ENCODE data around the gene STK32B.
"Not testable (repeated sequence)": the region's sequence is repeated elsewhere in the genome, so short reads cannot be mapped to it uniquely, and the experiment has no call there.

STK32B gene

DNA sequence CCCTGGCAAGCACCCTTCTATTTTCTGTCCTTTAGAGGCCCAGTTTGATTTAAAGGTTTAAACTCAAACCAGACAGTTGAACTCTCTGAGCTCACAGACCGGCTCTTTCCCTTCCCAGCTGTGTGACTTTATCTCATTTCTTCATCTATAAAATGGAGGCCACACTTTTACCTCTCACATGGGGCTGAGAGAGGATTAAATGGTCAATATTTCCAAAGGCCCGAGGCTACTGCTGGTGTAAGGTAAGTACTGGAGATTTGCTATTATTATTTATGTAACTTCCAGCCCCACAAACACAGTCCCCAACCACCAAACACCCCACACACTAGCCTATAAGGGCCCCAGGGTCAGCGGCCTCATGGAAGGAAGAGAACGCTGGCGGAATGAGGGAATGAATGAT, 18.5 kb upstream of the STK32B start:
- DNase-seq: no peak

DNA sequence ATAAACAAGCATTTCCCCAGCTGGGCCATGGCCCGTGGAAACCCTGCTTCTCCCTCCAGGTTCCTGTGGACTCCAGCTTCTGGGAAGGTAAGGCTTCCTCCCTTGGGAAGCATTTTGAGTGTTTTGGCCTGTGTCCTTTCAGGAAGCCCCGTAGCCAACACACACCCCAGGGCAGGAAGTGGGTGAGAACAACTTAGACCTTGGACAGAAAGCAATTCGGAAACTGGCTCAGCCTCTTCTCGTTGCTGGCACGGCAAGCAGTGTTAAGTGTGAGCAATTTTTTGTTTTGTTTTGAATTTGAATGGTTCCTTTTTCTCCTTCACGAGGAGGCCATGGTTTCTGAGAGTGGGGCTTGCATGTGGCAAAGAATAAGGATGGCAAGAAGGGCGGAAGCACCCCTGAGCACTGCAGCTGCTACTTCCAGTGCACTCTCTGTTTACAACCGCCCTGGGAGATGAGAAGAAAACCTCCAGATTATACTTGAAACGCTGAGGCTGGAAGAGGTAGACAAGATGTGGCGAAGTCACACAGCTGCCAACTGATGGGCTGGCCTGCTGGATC, 17.9 kb upstream of the STK32B start:
- no peak for DNase-seq

DNA sequence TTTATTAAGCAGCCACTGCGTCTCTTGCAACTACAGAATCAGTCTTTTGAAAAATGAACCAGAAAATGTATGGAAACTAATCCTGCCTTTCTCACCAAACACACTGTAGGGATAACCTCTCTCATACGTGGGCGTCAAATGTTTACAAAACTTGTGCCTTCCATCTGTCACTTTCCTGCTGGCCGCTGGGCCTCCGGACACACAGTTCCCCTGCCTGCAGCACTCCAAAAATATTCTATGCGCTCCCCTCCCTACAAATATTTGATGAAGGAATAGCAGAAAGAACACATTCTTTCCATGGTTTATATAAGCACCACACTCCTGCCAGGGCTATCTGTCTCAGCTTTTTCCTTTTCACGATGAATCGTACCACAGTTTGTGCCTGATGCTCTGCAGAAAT, 17.1 kb upstream of the STK32B start:
- no peak for DNase-seq

DNA sequence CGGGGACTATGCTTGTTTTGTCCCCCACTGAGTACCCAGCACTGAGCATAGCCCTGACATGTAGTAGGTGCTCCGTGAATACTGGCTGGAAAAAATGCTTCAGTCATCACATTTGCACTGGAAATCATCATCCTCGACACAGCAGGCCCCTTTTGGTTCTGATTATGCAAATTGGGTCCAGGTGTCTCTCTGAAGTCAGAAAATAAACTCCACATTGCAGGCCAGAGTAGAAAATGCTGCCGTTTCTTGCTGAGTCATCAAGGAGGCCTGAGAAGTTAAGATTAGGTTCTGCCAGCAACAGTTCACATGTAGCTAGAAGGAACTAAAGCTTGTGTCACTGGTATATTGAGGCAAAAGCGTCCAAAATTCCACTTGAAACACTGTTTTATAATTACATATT, 15.0 kb upstream of the STK32B start:
- no peak for DNase-seq

DNA sequence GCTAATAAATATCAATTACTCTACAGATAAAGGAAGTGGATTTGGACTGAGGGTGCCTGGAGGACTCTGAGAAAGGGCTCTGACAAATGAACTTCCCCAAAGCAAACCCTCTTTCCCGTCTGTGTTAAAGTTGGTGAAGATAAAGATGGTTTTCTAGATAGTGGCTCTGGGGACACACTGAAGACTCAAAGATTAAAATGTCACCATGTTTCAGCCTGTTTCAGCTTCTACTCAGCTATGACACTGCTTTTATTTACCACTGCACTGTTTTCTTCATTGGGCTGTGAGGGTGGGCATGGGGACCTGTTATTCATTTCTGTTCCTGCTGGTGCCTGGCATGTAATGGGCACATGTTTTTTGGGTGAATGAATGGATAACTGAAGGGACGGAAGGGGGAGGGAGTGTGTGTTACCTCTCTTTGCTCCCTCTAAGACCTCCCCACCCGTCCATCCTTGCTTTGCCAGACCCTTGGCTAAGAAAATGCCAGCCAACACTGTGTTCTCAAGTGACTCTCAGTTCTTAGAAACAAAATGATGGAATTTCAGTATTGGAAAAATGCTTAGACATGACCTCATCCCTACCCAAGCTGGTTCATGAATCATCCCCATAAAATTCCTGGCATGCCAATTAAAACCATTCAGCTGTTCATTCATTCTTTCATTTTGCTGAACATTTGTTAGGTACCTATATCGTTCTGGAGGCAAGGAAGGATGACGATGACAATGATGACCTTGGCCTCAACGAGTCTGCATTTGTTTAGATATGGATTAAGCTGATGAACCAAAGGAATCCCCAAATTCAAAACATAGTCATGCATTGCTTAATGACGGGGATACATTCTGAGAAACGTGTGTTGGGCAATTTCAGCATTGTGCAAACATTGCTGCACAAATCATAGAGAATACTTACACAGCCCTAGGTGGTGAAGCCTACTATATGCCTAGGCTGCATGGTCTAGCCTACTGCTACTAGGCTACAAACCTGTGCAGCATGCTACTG, 13.4 kb upstream of the STK32B start:
- DNase-seq: no peak

DNA sequence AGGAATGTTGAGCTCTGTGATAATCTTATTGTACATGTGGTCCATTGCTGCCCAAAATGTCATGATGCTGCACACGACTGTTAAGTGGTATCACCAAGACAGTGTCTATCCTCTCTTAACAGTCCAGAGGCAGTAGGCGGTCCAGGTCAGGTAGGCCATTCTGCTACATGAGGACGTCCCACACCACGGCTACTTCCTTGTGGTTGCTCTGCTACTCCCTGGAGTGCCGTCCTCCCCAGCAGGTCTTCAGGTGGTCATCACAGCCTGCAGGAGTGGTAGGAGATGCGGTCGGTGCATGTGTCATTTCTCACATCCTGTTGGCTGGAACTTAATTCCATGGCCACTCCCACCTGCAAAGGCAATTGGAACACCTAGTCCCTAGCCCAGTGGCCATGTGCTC, 11.5 kb upstream of the STK32B start:
- no peak for DNase-seq

DNA sequence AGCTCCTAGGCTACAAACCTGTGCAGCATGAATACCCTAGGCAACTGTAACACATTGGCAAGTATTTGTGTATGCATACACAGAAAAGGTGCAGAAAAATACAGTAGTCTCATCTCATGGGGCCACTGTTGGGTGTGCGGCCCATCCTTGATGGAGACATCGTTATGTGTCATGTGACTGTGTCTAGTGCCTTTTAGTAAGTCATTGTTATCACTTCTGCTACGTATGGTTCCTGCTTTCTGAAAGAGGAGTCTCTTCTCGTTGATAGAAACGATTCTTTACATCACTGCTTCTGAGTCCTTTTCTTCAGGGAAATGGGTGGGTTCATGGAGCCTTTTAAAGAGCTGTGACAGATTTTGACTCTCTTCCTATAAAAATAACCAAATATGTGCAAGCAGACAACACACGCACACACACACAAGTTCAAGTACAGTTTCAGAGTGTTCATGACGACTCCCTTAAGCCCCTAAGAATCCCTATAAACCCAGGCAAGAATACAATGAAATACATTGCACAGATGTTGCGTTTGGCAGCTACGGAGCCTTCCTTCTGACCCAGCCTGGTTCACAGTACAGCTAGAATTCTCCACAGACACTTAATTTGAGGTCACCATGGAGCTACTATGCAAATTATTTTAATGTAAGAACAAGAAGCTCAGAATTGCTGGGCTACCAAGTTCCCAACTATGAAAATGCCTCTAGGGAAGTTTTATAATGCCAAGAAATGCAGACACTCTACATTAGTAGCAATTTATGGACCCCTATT, 10.2 kb upstream of the STK32B start:
- no peak for DNase-seq

DNA sequence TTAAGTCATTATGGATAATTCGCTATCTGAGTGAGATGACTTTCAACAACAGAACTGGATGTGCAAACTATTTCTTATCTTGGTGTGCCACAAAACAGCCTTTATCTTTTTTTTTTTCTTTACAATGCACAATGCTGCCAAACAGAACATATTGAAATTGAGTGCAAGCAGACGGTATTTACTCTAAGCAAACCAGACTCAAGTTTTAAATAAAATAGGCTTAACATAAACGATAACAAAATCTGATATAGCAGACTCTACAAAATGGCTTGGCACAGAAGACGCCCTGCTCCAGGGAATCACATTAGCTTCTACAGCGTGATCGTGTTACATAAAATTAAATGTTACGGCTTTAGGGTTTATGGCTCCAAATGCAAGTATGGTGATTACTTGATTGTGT, 9.6 kb upstream of the STK32B start:
- no peak for DNase-seq

DNA sequence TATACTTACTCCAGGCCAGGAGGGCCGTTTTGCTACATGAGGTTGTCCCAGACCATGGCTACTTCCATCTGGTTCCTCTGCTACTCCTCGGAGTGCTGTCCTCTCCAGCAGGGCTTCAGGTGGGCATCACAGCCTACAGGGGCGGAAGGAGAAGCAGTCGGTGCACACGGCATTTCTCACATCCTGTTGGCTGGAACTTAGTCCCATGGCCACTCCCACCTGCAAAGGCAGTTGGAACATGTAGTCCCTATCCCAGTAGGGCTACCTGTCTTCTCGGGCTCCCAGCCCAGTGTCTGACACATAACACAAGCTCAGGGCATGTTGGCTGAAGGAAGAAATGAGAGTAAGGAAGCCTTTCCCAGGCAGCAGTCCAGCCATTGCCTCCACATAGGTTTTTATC, 7.7 kb upstream of the STK32B start:
- DNase-seq: no peak

DNA sequence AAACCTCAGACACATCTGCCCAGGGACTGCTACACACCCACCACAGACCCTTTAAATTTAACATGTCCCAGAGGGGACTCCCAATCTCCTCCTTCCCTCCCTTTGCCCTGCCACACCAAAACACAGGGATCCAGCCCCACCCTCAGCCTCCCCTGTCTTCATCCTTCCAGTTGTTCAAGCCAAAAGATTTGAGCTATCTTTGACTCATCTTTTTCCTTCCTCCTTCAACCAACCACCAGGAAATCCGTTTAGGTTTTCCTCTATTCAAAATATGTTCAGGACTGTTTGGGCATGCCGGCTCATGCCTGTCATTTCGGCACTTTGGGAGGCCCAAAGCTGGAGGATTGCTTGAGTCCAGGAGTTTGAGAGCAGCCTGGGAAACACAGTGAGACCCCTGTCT, 6.9 kb upstream of the STK32B start:
- no peak for DNase-seq

DNA sequence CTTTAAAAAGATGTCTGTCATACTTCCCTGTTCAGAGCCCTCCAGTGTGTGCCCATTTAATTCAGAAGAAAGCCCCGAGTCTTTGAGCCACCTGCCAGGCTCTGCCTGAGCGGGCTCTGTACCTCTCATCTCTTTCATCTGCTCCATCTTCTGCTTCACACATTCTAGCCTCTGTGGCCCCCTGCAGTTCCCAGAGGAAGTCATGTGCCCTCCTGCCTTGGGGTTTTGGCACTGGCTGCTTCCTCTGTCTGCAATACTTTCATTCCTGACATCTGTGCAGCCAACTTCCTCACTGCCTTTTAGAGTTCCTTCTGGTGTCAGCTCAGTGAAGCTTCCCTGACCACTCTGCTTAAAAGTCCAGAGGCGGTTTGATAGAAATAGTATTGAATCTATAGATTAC, 6.2 kb upstream of the STK32B start:
- DNase-seq: no peak

DNA sequence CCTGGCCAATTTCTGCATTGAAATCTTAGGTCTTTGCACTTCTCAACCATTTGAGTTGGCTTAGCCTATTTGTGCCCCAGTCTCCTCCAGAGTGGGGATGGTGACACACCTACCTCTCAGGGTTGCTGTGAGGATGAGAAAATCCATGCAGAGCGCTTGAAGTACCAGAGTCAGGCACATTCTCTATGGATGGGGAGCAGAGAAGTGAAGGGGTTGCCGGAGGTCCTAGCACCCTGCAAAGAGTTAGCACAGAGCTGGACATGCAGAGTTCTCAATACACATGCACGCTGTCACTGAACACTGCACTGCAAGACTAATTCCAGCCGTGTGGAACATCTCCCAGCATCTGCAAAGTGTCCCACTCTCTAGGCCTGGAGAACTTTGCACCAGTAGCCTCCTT, 2.6 kb upstream of the STK32B start:
- DNase-seq: no peak

DNA sequence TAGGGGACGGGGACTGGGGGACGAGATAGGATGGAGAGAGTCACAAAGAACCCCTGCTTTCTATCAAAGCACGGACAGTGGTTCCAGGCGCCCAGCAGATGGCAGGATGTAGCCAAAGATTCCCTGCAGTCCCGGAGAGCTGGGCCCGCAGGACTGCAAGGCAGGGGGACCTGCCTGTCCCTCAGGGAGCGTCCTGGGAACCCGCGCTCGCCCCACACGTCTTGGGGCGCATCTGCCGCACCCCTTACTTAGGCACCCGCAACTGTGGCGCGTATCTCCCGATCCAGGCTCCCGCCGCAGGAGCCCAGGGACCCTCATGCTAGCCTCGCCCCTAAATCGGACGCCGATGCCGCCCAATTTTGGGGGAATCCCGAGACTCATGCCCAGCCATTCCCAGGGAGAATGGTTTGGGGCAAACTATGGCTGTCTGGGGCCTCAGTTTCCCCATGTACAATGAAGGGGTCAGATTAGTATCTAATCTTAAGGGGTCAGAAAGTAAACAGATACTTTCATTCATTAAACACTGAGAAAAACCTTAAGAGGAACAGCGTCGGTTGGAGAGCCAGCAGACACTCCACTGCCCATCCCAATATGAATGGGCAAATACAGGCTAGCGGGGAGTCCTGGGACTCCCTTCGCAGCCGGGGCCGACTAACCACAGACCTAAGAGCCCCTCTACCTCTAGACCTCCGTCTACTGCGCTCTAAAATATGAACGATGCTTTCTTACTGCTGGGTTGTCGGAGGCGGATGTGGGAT, 581 bp upstream of the STK32B start:
- peak; percentile 31 for DNase-seq

DNA sequence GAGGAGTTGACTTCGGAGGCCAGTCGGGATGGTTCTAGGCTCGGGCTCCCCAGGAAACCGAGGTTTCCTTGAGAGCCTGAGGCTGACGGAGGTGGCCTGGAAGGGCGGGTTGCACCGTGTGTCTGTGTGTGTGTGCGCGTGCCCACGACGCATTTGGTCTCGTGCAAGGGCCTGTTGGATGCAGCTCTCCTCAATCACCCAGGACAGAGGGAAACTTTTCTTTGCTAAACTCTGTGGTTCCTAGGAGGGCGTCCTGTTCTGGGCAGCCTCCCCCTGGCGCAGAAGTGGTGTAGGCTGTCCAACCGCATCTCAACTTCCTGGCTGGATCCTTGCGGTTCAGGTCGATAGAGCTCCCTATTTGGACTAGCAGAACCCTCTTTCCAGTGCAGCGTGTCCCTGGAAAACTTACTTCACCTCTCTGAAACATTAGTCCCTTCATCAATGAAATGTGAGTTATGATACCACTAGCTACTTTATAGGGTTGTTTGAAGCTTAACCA, 973 bp downstream of the STK32B start:
- DNase-seq: no peak

DNA sequence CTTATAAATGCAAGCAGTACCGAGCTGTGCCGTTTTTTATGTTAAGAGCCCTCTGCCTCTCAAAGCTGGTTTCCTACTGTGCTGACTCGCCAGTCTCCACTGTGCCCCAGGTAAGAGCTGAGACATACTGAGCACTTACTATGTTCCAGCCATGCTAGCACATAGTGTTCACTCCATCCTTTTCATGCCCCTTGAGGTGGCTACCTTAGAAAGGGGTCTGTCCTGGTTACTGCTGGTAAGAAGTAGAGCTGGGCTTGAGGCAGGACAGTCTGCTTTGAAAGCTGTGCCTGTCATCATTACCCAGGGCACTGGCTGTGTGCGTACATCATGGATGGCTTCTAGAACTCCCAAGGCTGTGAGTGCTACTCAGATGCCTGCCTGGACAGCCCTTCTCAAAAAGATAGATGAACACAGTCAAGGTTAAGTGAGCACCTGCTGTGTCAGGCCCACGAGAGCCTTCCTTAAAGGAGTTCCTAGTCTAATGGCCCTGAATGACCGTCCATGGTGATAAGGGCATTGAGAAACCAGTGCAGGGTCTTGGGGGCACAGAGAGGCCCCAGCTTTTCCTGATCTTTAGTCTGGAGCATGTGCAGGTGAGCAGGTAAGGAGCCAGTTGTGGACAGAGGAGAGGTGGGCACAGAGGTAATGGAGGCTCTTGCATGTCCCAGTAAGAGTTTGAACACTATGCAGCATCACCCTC, 1.6 kb downstream of the STK32B start:
- no peak for DNase-seq

DNA sequence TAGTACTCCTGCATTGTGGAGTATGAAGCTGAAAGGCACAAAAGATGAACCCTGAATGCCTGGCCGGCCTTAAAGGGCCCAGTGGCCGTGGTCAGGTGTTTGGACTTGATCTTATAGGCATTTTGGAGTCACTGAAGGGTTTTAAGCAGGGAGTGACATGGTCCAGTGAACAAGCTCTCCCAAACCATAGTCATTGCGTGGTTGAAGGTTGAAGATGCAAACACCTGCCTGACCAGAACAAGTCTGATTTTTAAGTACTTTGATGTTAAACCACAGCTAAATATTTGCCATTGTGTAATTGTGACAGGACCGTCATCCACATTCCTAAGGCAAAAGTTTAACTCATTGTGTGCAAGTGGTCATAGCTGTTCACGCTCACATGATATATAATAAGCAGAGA, 3.3 kb downstream of the STK32B start:
- no peak for DNase-seq

DNA sequence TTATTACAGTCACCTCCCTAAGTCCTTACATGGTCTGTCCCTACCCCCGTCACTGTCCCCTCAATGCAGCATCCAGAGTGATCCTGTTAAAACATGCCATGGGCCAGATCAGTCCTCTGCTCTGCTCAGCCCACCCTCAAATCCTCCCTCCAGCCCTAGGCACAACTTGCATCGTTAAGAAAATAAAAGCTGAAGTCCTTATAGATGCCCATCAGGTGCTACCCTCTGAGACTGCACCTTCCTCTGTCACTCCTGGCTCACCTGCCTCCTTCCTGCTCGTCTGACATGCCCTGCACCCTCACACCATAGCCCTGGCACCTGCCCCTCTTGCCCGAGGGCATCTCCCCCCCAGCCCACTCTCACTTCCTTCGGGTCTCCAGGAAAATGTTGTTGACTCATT, 4.1 kb downstream of the STK32B start:
- DNase-seq: no peak

DNA sequence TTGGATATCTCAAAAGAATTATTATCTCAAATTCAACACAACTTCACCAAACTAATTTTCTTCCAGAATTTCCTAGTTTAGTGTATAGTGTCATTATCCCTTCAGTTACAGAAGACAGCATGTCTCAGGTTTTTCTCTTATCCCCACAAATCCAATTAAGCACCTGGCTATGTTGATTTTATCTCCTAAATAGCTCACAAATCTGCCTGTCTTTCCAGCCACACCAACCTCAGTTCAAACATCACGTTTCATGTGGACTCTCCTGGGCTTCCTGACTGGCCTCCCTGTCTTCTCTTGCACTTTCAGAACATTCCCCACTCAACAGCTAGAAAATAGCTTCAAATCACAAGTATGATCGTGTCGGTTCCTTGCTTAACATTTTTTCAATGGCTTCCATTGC, 14.8 kb downstream of the STK32B start:
- no peak for DNase-seq

DNA sequence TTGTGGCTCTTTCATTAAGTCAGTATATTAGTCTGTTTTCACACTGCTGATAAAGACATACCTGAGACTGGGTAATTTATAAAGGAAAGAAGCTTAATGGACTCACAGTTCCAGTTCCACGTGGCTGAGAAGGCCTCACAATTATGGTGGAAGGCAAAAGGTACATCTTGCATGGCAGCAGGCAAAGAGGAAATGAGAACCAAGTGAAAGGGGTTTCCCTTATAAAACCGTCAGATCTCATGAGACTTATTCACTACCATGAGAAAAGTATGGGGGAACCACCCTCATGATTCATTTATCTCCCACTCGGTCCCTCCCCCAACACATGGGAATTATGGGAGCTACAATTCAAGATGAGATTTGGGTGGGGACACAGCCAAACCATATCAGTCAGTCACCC, 15.7 kb downstream of the STK32B start:
- DNase-seq: not testable (repeated sequence)

DNA sequence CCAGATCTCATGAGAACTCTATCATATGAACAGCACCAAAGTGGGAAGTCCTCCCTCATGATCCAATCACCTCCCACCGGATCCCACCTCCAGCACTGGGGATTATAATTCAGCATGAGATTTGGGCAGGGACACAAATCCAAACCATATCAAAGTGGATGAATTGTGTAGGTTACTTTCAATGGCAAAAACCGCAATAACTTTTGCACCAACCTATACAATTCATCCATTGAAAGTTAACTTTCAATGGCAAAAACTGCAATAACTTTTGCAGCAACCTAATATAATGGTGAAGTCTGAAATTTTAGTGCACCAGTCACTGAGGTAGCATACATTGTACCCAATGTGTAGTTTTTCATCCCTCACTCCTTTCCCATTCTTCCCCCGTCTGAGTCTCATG, 16.6 kb downstream of the STK32B start:
- no peak for DNase-seq

DNA sequence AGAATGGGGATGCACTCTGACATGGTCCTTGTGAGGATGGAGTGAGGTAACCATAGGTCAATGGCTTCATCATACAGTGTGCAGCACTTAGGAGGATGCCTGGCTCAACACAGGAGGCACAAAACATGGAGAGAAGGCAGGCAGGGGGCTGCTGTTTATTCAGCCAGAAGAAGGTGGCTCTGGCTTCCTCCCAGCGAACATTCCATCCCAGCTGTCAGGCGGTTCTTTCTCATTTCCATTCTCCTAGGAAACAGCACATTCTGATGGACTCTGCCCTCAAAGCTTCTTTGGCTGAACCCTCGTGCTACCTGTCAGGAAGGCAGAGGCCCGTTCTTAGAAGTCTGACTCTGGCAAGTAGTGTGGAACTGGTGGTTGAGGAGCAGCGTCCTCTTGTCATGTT, 18.6 kb downstream of the STK32B start:
- DNase-seq: no peak

DNA sequence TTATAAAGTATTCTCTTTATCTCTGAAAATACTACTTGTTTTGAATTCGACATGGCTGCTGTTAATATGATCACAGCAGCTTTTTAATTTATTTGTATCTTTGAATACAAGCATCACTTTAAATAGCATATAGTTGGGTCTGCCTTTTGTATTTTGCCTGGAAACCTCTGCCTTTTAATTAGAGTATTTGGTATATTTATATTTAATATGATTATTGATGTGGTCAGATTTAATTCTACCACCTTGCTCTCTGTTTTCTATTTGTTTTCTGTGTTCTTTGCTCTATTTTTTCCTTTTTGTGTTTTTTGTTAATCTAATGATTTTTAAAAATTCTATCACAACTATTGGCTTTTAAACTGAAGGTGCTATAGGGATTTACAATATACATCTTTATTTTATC, 21.7 kb downstream of the STK32B start:
- no peak for DNase-seq

Measured in NCI-H146 (cell line).